RPMI7951 (cell line): Measurements from ENCODE around the gene RRP12. TPM values are rescaled to one million over a fixed set of nuclear protein-coding genes. Genes with fewer than 3 reads are reported as not detected.
"Not testable (repeated sequence)": the region's sequence is repeated elsewhere in the genome, so short reads cannot be mapped to it uniquely, and the experiment has no call there.

Experiments used
- DNase-seq: peaks from one replicate; pipeline ENCODE4 v3.0.0-alpha.2; 2012; ENCODE audit warnings: low read depth
- total RNA-seq: library from RNA; depleted of rRNA; stranded (reverse); fragments of >200 nt; shearing (Covaris generic); gene quantifications from 2 replicates; pipeline ENCODE4 v1.2.3, GENCODE V29; 2014

RRP12 gene
- total RNA-seq, 1 experiment from 2014 or later: 15.4 TPM

DNA sequence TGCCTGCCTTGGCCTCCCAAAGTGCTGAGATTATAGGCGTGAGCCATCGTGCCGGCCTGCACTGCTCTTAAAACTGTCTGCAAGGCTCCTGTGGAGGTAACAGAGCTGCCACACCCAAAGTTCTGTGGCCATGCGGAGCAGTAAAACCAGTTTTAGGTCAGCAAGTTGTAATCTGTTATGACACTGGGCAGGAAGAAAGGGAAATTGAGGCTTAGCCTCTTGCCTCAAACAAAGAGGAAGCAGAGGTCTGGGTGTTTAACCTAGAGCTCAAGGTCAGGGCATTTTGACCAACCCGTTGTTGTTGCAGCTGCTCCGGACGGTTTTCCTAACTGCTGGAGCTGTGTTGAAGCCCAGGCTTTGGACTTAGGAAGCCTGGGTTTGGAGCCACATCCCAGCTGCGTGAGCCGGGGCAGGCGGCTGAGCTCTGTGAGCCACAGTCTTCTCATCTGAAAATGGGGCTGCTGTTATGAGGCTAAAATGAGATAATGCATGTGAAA lies 7.4 kb upstream of the RRP12 start:
- DNase-seq: no peak

DNA sequence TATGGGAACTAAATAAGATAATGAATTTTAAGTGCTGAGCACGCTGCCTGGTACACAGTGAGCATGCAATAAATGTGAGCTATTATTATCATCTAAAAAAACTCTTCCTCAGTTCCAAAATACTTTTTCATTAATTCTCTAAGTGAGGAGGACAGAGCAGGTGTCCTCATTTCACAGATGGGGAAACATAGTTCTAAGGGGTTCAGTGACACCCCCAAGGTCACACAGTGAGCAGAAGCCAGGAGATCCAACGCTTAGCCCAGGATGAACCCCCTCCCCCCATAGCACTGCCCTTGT lies 6.8 kb upstream of the RRP12 start:
- DNase-seq: no peak

DNA sequence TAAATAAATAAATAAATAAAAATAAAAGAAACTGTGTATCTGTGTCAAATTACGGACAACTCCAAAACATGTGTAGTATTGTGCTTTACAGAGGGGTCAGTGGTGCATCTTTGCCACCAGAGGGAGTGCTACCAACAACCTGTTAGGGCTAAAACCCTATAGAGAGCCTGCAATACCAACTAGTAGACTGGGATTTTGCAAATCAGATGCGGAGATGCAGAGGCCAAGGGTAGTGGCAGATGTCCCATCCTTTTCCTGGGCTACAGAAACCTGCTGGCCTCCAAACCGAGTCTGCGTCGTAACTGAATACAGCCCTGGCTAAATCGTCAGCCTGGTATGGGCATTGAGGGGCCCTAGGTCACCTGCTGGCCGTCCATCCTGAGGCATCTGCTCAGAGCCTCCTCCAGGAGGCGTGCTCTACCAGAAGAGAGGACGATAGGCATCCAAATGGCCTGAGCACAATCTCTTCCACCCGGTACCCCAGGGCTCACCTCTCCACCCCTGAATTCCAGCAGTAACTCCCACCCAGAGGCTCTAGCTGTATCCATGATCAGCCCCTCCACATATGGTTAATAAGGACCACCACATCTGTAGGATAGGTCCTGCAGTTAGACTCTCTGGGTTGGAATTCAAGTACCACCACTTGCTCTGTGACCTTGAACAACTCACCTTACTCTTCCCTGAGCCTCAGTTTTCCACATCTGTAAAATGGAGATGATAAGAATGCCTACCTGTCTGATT lies 6.2 kb upstream of the RRP12 start:
- peak; percentile 71 for DNase-seq

- not testable (repeated sequence) for DNase-seq
These were observed 5.3 kb upstream of the RRP12 start for GRCh38 chr10:97406483-97406882.

DNA sequence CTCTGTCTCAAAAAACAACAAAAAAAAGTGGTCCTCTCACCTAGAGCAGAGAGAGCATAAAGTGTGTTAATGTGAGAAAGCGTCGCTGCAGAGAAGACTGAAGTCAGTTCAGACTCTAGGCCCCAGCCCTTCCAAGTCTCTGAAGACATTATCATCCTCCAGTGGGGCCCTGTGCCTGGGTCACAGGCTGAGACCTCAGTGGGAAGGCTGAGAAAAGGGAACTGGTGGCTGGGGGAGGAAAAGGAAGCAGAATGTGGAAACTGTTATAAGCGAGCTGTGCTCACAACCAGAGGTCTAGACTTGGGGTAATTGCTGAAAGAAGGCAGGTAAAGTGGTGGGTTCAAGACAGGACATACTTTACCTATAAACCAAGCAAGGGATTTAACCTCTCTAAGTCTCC lies 4.9 kb upstream of the RRP12 start:
- DNase-seq: no peak

GRCh38 chr10:97404044-97404443 lies 2.9 kb upstream of the RRP12 start:
- DNase-seq: no peak

DNA sequence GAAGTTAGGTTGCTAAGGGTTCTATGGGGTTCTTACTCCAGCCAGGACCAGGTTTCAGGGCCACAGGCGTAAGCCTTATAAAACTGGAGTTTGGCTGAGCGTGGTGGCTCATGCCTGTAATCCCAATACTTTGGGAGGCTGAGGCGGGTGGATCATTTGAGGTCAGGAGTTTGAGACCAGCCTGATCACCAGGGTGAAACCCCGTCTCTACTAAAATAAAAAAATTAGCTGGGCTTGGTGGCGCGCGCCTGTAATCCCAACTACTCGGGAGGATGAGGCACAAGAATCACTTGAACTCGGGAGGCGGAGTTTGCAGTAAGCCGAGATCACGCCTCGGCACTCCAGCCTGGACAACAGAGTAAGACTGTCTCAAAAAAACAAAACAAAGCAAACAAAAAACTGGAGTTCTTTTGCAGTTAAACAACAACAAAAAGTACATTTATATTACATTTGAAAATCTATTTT lies 347 bp upstream of the RRP12 start:
- DNase-seq: no peak

DNA sequence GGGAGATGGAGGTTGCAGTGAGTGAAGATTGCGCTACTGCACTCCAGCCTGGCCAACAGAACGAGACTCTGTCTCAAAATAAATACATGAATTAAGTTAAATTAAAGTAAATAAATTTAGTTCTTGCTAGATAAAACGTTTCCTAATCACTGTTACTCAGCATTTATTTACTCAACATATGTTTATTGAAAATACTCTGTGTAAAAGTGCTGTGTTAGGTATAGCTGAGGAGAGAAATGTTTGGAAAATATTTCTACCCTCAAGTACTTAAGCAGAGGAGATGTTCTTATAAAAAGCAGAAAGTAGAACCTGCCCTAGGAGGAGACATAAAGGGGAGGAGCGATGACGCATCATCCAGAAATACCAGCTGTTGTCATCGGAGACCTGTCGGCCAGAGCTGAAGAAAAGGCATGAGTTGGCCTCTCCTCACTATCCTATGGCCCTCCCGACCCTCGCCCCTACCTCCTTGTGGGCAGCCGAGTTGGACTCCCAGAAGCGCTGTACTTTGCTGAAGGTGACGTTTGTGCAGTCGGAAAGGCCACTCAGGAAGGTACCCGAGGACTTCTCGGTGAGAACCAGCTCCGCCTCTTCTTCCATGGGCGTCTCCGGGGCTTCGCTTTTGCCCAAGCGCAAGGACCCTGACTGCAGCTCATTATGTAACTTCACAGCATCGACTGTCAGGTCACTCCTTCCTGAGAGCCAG lies 1.1 kb downstream of the RRP12 start:
- peak; percentile 67 for DNase-seq

- DNase-seq: no peak
These were observed 5.1 kb downstream of the RRP12 start for GRCh38 chr10:97396056-97396455.

DNA sequence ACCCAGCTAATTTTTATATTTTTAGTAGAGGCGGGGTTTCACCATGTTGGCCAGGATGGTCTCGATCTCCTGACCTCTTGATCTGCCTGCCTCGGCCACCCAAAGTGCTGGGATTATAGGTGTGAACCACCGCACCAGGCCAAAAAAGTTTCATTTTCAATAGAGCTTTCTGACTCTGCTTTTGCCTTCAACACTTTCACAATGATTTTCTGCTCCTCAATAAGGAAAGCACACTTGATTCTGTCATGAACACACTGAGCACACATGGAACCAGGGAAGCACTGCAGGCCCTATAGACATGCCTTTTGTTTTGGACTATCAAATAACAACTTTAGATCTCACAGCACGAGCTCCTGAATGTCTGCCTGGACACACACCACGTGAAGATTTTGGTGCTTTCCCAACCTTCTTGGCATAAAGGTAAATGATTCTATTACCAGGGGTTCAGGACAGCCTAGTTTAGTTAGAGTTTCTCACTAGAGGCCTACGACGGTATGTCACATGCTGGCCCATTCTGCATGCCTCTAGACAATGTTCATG lies 8.0 kb downstream of the RRP12 start:
- DNase-seq: no peak

GRCh38 chr10:97390091-97390490 lies 11.0 kb downstream of the RRP12 start:
- no peak for DNase-seq

DNA sequence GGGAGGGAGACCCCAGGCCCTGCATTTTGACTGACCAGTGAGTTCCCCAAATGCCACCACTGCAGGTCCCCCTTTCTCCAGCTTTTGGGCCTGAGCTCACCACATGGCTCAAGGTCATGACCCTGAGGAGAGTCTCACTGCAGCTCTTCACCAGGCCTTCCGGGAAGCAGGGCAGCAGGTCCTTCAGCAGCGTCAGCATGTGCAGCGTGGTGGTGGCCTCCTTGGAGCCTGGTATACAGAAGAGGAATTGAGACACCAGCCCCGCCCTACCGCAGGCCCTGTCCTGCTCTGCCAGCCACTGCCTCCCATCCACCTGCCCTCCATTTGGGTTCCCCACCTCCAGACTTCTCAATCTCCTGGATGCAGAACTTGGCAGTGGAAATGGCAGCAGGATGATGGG lies 13.0 kb downstream of the RRP12 start:
- DNase-seq: no peak

GRCh38 chr10:97385565-97385964 lies 15.6 kb downstream of the RRP12 start:
- no peak for DNase-seq

DNA sequence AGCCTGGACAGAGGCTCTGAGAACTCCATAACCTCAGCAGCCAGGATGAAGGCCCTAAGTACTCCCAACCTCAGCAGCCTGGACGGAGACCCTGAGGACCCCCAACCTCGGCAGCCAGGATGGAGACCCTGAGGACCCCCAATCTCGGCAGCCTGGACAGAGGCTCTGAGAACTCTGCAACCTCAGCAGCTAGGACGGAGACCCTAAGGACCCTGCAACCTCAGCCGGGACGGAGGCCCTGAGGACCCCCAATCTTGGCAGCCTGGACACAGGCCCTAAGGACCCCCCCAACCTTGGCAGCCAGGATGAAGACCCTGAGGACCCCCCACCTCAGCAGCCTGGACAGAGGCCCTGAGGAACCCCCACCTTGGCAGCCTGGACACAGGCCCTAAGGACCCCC lies 16.5 kb downstream of the RRP12 start:
- DNase-seq: no peak

DNA sequence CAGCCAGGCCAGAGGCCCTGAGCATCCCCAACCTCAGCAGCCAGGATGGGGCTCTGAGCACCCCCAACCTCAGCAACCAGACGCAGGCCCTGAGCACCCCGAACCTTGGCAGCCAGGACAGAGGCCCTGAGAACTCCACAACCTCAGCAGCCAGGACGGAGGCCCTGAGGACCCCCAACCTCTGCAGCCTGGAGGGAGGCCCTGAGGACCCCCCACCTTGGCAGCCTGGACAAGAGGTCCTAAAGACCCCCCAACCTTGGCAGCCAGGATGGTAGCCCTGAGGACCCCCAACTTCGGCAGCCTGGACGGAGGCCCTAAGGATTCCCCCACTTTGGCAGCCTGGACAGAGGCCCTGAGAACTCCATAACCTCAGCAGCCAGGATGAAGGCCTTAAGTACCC lies 17.0 kb downstream of the RRP12 start:
- no peak for DNase-seq

GRCh38 chr10:97383159-97383558 lies 18.0 kb downstream of the RRP12 start:
- DNase-seq: no peak

DNA sequence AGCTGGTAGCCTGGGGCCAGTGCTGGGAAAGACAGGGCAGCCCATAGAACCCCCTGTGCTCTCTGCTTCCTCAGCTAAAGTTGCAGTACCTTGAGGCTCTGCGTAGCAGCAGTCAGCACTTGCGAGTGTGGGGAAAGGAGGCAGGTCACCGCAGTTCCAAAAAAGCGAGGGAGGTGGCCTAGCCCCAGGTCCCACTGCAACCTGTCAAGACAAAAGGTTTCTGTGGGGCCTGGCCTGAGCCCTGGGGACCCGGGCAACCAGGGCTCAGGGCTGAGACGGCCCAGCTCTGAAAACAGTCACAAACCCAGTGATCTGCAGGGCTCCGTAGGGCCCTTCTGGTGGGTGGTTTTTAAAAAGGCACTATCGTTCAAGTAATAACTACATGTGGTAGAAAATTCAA lies 19.5 kb downstream of the RRP12 start:
- DNase-seq: no peak

DNA sequence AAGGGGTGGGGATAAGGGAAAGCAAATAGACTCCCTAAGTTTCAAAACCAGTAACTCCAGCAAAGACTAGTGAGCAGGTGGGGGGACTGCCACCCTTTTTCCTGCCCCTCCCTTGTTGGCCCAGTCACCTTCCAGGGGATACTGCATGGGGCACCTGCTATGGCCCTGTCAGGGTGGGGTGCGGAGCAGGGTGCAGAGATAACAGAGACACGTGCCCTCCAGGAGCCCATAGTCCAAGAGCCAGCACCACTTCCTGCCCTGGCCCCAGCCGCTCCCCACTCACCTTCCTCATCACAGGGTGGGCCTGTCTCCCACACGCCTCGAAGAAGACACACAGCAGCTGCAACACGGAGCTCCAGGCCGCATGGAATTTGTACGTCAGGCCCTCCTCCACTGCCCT lies 20.6 kb downstream of the RRP12 start:
- no peak for DNase-seq

- no peak for DNase-seq
These were observed 21.9 kb downstream of the RRP12 start for GRCh38 chr10:97378933-97379921.

DNA sequence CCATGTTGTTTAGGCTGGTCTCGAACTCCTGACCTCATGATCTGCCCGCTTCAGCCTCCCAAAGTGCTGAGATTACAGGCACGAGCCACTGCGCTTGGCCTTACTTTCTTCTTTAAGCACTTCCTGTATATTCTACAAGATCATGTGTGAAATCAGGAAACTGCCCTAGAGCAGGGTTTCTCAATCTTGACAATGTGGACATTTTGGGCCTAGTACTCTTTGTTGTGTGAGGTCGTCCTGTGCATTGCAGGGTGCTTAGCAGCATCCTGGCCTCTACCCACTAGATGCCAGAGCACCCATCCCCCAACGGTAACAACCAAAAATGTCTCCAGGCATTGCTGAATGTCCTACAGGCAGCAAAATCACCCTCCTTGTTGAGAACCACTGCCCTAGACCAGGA lies 24.7 kb downstream of the RRP12 start:
- DNase-seq: no peak

GRCh38 chr10:97373456-97373855 lies 27.7 kb downstream of the RRP12 start:
- no peak for DNase-seq
